GM10248 (cell line): Measurements from ENCODE around the gene CCR2.

Experiments
- CTCF ChIA-PET: fragments of 300-600 bp; sonication (Branson Sonifier 250); formaldehyde crosslinking; extraction: SDS; loops from one replicate; lab custom pipeline; 2021; ENCODE audit warnings: antibody characterized with exemption; lab: Yijun Ruan, JAX
- POLR2A ChIA-PET: fragments of 350-650 bp; sonication (Branson Sonifier 250); formaldehyde crosslinking; extraction: SDS; loops from one replicate; lab custom pipeline; 2020; ENCODE audit warnings: antibody characterized with exemption; lab: Yijun Ruan, JAX
- DNase-seq: peaks from one replicate; pipeline ENCODE4 v3.0.0; 2012; ENCODE audit errors: extremely low spot score
- CTCF ChIP-seq: IDR thresholded peaks from 2 replicates; pipeline ENCODE4 v1.5.1; 2012; ENCODE audit warnings: mild to moderate bottlenecking, low read depth; ENCODE audit errors: extremely low read depth, missing control alignments, control extremely low read depth

Gene CCR2

DNA sequence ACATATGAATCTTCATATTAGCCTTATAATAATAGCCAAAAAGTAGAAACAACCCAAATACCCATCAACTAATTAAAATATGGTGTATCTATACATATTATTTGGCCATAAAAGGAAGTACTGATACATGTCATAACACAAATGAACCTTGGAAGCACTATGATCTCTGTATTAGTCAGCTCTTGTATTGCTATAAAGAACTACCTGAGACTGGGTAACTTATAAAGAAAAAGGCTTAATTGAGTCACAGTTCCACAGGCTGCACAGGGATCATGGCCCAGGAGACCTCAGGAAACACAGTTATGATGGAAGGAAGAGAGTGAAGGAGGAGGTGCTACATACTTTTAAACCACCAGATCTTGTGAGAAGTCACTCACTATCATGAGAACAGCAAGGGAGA, 16.0 kb upstream of the CCR2 start:
- DNase-seq, result no peak
- no peak for TF ChIP-seq CTCF
- CTCF ChIA-PET, result no interaction called here
- POLR2A ChIA-PET, result no interaction called here

- no peak for TF ChIP-seq CTCF
- DNase-seq, result no peak
- POLR2A ChIA-PET, result no interaction called here
- CTCF ChIA-PET, result no interaction called here
Measured at GRCh38 chr3:46338840-46339239, 15.1 kb upstream of the CCR2 start.

DNA sequence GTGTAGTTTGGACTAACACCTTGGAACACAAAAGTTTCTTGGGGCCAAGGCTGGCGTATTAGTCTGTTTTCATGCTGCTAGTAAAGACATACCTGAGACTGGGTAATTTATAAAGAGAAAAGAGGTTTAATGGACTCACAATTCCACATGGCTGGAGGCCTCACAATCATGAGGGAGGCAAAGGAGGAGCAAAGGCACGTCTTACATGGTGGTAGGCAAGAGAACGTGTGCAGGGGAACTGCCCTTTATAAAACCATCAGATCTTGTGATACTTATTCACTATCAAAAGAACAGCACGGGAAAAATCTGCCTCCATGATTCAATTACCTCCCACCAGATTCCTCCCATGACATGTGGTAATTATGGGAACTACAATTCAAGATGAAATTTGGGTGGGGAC, 9.4 kb upstream of the CCR2 start:
- CTCF ChIA-PET, result no interaction called here
- TF ChIP-seq CTCF, result no peak
- POLR2A ChIA-PET, result no interaction called here
- DNase-seq, result no peak

DNA sequence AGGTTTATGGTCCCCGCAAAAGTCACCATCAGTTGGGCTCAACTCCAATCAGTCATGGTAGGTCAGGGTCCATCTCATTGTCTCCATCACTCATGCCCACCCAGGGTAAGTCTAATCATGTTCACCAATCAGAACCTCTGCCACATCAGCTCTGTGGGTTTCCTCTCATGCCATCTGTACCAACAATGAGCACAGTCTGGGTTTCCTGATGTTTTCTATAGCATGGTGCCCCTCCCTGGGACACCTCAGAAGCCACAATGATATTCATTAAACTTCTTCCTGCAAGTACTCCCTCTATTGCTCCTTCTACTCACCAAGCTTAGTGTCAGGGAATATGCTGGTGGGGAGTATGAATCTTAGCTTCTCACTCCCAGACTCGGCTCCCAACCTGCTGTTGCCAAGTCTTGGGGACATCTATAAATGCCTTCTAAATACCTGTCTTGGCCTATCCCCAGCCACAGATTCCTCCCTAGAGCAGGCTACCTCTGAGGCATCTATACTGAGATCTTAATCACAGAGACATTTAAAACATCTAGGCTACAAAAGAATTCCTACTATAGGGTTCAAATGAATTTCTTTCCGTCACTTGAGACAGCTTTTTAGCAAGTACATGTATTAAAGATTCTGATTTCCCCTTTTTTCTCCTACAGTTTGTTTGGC, 5.0 kb upstream of the CCR2 start:
- CTCF ChIA-PET, result no interaction called here

DNA sequence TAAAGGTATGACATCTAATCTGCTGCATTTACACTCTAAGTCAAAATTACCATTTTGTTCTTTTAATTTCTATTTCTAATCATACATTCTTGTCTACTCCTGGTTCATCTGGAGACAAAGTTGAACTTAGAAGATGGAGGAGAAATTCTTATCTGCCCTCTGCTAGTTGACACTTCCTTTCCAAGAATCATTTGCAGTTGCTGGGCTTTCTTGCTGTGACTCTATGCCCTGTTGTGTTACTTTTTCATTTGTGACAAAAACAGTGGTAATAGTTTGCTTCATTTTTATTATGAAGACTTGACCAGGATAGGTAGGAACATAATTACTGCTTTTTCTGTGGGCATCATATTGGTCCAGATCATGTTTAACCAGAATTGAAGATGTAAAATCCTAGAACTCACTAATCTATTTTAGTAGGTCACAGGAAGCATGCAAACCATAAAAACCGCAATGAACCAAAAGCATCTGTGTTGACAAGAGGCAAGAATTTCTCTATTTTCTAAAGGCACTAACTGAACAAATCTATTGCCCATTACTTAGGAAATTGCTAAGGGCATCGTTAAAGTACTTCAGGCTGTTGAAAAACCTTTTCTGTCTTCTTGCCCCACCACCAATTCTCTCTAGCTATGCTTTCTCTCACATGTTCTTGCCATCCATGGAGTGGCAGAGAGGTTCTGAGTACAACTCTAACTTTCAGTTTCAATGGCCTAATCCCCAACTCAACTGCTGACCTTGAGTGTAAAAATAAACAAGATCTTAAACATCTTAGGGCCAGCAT, 4.2 kb upstream of the CCR2 start:
- DNase-seq, result no peak
- TF ChIP-seq CTCF, result no peak
- POLR2A ChIA-PET, result no interaction called here
- CTCF ChIA-PET, result no interaction called here

More for the DNA sequence above, 5.0 kb upstream of the CCR2 start:
- TF ChIP-seq CTCF, result no peak
- POLR2A ChIA-PET, result no interaction called here
- DNase-seq, result no peak

- TF ChIP-seq CTCF, result no peak
- DNase-seq, result no peak
- POLR2A ChIA-PET, result no interaction called here
- CTCF ChIA-PET, result interaction anchor here (1.2 to 1.5 kb wide), 2 partner anchors 10 to 14 kb away, joined by 4 read pairs; no protein-coding TSS in a partner anchor
Measured at GRCh38 chr3:46350262-46350565, 3.7 kb upstream of the CCR2 start.
